SH-SY5Y (cell line): ENCODE measurements around the gene SPG11.

Experiments used
- GATA2 ChIP-seq: IDR thresholded peaks from 2 replicates; pipeline ENCODE4 v1.6.1; 2011; ENCODE audit warnings: mild to moderate bottlenecking, low read depth, low read length
- GATA3 ChIP-seq: IDR thresholded peaks from 2 replicates; pipeline ENCODE4 v1.6.1; 2011; ENCODE audit warnings: low read depth, mild to moderate bottlenecking, low read length, moderate library complexity

- TF ChIP-seq GATA2 (no peak), GATA3 (no peak)
These were observed at the start of gene SPG11 for GRCh38 chr15:44663410-44664308.
